GM18867 (cell line): ENCODE results near the gene DAAM1.

ENCODE experiments used
- ATAC-seq: cut with Tn5 transposase; IDR thresholded peaks from one replicate; pipeline ENCODE4 v1.9.1; 2021; ENCODE audit warnings: mild to moderate bottlenecking, moderate library complexity; ENCODE audit not compliant: unreplicated experiment

The DAAM1 gene

DNA sequence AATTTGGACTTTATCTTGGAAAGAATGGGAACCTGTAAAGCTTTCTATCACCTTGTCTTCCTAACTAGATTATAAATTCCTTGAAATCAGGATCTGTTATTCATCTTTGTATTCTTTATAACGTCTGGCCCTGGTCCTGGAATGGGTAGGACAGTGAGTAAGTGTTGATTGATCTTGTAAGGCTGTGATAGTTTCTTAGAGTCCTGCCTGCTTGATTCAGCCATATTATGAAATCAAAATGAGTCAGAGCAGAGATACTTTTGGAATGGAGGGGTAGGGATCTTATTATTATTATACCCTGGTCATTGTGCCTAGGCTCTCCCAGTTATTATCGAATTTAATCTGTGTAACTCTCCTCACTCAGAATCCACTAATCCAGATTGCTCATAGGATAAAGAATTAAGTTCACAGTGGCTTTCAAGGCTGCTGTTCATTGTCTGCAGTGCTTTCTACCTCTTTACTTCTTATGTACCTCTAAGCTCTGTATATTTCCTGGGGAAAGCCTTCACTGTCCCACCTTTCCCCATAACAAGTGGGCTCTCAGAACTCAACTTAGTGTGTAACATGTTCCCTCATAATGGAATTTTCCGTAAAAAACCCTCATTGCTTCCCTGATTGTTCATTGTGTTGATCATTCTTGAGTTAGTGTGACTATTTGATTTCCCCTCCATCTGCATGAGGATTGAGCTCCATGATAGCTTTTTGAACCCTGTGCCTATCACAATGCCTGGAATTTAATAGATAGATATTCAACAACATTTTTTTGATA lies 93.3 kb downstream of the DAAM1 start:
- no peak for ATAC-seq

GRCh38 chr14:59282378-59282765 lies 93.9 kb downstream of the DAAM1 start:
- no peak for ATAC-seq

GRCh38 chr14:59283361-59283760 lies 94.9 kb downstream of the DAAM1 start:
- ATAC-seq, result no peak

GRCh38 chr14:59284059-59284458 lies 95.6 kb downstream of the DAAM1 start:
- no peak for ATAC-seq

- no peak for ATAC-seq
Observed at GRCh38 chr14:59292028-59292427, 103.6 kb downstream of the DAAM1 start.

DNA sequence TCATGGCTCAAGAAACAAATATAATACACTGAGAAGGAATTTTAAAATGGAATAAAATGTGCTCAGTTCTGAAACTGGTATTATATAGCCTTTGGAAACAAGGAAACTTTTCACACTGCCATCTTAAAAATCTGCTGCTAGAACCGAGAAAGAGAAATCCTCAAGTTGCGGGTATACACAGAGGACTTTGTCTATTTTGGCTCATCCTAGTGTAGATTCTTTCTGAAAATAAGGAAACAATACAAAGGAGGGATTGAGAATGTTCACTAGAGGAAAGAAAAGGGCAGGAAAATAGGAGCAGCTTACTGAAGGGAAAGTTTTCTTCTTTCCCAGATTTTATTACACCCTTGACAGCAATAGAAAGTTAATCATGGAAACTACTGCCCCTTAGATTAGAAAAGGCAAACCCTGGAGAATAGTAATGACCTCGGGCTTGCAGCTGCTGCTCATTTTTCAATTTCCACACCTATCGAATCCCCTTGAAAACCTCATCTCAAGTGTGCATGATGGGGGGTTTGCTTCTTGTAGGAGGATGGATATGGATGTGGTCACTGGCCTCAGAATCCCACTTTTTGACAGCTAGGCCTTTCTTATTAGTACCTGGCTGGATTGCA lies 104.6 kb downstream of the DAAM1 start:
- ATAC-seq, result no peak

- no peak for ATAC-seq
Observed at GRCh38 chr14:59293935-59294661, 105.6 kb downstream of the DAAM1 start.

DNA sequence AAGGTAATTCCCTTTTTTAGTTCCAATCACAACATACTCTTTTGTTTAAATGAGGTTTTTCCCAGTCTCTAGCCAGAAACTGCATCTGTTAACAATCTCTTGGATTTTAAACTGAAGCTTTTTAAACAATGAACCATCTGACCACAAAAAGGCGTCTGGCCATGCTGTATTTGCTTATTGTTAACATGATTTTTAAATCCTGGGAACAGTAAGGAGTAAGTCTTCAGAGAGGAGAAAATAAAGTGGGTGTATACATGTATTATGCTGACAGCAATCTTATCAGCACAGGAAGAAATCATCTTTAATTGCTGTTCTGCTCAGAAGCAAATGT lies 106.2 kb downstream of the DAAM1 start:
- ATAC-seq, result no peak

GRCh38 chr14:59295951-59296350 lies 107.5 kb downstream of the DAAM1 start:
- ATAC-seq, result no peak

- ATAC-seq, result no peak
Observed at GRCh38 chr14:59296508-59296907, 108.0 kb downstream of the DAAM1 start.

- ATAC-seq, result no peak
Observed at GRCh38 chr14:59297071-59297776, 108.8 kb downstream of the DAAM1 start.

DNA sequence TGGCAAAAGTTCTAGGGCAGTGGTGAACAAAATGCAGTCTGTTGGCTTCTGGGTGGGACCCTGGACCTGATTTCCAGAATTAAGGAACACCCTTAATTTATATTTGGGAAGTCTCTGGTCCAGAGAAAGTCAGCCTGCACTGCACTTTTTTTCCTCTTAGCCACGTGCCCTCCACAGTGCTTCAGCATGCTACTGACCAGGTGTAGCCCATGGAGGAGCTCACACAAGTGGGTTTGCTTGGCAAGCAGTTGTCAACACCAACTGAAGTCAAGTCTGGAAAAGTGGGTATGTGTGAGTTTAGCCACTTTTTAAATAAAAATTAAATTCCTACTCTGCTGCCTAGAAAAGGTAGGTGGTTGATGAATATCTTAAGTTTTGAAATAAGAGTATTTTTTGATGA lies 111.3 kb downstream of the DAAM1 start:
- no peak for ATAC-seq

- peak; percentile 92 for ATAC-seq
Observed at GRCh38 chr14:59301354-59301753, 112.9 kb downstream of the DAAM1 start.

DNA sequence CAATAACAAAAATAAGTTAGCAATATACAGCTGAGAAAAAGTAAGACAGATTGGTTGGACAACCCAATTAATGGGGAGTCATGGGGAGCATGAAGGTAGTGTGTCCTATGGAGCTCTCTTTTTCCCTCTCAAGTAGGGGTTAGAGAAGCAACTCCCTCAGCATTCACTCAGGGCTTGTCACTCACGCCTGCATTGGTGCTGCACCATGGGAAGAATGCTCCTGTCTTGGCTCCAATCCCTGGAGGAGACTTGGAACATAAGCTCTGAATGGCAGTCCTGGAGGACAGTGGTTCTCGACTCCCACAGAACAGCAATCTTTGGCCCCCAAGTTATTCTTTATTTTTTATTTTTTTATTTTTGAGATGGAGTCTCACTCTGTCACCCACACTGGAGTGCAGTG lies 113.8 kb downstream of the DAAM1 start:
- ATAC-seq, result no peak

DNA sequence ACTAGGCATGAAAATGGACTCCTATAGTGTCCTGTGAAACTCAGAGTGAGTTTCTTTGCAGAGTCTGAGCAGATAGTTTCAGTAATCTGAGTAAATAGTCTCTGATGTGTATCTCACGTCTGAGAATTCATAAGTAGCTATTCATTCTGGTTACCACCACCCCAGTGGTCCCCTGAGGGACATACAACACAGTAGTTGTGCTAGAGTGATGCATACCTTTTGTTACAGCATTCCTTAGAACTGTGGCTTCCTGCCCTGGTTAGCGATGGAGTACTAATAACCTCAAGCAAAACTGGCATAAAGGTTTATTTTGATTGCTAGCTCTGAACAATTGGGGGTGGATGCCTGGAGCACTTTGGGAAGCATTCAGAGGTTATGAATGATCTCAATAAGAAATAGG lies 114.7 kb downstream of the DAAM1 start:
- ATAC-seq, result no peak

DNA sequence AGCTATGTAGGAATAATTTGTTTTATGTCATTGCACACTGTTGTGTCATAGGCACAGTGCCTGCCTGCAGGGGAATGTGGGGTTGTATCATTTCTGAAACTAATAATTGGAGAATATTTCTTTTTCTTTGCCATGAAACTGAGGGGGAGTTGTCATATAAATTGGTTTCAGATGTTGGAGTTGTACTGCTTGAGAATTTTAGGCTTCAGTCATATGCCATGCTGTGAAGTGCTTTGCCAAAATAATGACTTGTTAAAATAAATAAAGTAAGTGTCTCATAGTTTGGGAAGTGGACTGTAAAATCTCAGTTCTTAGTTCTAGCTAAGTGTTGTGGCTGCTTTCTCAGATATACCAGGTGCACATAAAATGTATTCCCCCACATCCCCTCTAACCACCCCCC lies 116.8 kb downstream of the DAAM1 start:
- no peak for ATAC-seq

DNA sequence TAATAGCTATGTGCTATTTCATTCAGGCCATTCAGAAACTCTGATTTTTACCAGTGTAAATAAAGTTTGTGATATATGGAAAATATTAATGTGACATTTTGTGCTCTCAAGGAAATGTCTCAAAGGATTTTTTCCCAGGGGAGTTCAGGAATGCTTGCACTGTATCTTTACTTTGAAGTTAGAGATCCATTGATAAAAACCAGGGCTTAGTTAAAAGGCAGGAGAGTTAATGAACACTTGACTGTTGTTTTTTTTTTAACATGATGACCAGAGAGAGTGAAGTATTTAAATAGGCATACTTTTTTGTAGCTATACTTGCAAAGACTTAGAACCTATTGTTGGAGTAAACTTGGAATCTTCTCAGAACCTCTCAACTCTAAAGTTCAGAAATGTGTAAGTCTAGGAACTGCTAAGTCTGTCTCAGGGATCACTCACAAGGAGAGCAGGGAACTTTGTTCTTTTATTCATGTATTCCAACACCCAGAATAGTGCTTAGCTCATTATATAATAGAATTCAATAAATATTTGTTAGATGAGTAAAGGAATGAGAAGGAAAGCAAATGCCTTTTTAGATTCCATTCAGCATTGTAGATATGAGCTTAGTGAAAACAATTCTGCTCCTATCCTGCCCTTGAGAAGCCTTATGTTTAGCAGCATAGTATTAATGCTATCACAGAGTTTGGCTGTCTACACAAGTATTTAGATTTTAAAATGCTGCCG lies 117.5 kb downstream of the DAAM1 start:
- no peak for ATAC-seq

GRCh38 chr14:59306775-59307174 lies 118.3 kb downstream of the DAAM1 start:
- no peak for ATAC-seq

DNA sequence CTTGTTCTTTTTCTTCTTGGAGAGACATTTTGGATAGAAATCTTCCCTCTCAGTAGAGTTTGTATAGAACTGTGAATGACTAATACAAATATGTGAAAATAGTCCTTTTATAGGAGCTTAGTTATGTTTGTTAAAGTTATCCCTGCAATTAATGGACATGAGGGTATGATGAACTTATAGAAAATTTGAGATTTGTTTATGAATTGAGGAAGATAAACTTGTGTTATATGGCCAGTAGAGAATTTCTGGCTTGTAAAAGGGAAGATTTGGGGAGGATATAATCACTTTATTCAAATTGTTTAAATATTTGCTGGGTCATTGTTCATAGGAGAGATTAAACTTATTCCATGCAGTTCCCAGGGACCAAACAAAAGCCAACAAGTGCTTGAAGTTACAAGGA lies 119.6 kb downstream of the DAAM1 start:
- ATAC-seq, result no peak

GRCh38 chr14:59308673-59309072 lies 120.2 kb downstream of the DAAM1 start:
- ATAC-seq, result no peak
